Measurements from ENCODE around the gene INPP5D.

GRCh38 chr2:233130024-233130423 lies 69.9 kb downstream of the INPP5D start:
- TF ChIP-seq, protein P1, sequence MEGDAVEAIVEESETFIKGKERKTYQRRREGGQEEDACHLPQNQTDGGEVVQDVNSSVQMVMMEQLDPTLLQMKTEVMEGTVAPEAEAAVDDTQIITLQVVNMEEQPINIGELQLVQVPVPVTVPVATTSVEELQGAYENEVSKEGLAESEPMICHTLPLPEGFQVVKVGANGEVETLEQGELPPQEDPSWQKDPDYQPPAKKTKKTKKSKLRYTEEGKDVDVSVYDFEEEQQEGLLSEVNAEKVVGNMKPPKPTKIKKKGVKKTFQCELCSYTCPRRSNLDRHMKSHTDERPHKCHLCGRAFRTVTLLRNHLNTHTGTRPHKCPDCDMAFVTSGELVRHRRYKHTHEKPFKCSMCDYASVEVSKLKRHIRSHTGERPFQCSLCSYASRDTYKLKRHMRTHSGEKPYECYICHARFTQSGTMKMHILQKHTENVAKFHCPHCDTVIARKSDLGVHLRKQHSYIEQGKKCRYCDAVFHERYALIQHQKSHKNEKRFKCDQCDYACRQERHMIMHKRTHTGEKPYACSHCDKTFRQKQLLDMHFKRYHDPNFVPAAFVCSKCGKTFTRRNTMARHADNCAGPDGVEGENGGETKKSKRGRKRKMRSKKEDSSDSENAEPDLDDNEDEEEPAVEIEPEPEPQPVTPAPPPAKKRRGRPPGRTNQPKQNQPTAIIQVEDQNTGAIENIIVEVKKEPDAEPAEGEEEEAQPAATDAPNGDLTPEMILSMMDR (IDR thresholded peaks at IDR 0.05), result no peak
- no peak for TF ChIP-seq EZH2 (IDR thresholded peaks at IDR 0.05; ENCODE audit: borderline replicate concordance, insufficient read depth, low read depth, low read length, poor library complexity, severe bottlenecking)
